A673 (cell line): ENCODE measurements around the gene COPS9.

Experiments
- CTCF ChIP-seq: fragments of 300-800, 200-600 bp; sonication (generic); conservative IDR thresholded peaks from 2 replicates; pipeline ENCODE4 v1.5.1; 2017; ENCODE audit warnings: low read depth, mild to moderate bottlenecking, antibody characterized with exemption, low read length, moderate library complexity, mixed read lengths
- EZH2 ChIP-seq: fragments of 200-600 bp; sonication (generic); IDR thresholded peaks from 2 replicates; pipeline ENCODE4 v1.6.1; 2017; ENCODE audit warnings: borderline replicate concordance, low read depth, mild to moderate bottlenecking, mixed read lengths, antibody characterized with exemption, low read length; ENCODE audit not compliant: poor library complexity, severe bottlenecking

GRCh38 chr2:240140920-240141319 lies 4.8 kb upstream of the COPS9 start:
- TF ChIP-seq CTCF = no peak
- no peak for TF ChIP-seq EZH2
